GM12878 (cell line): ENCODE results near the gene MGAT4B. TPM values are rescaled to one million over a fixed set of nuclear protein-coding genes. Genes with fewer than 3 reads are reported as not detected.

ENCODE experiments used
- ATAC-seq: fragments of 200-7000 bp; cut with Tn5 transposase; 3 replicates; pipeline ENCODE4 v1.9.1; 2020; ENCODE audit warnings: mild to moderate bottlenecking, moderate library complexity
- BruUV-seq: library from RNA; stranded (reverse); fragments of 400-500 nt; replicated peaks from 2 replicates; lab custom pipeline; 2021; lab: Mats Ljungman, UMichigan
- CTCF ChIA-PET: fragments of 300-600 bp; sonication (Branson Sonifier 250); formaldehyde crosslinking; extraction: SDS; loops from one replicate; lab custom pipeline; 2021; ENCODE audit warnings: inconsistent platforms; lab: Yijun Ruan, JAX
- POLR2A ChIA-PET: fragments of 350-600 bp; formaldehyde crosslinking; extraction: SDS; loops from one replicate; lab custom pipeline; 2021; ENCODE audit warnings: inconsistent platforms; lab: Charles Lee
- RAD21 ChIA-PET: fragments of 300-600 bp; sonication (Branson Sonifier 250); formaldehyde crosslinking; loops from one replicate; lab custom pipeline; 2023; ENCODE audit warnings: antibody characterized with exemption; ENCODE audit not compliant: unreplicated experiment; lab: Charles Lee
- SMC1A ChIA-PET: fragments of 300-600 bp; sonication (Branson Sonifier 250); formaldehyde crosslinking; loops from one replicate; lab custom pipeline; 2023; ENCODE audit not compliant: unreplicated experiment, uncharacterized antibody; lab: Charles Lee
- DNase-seq: peaks from one replicate; pipeline ENCODE4 v3.0.0-alpha.2; 2011; ENCODE audit warnings: low read depth, low spot score
- FAIRE-seq: peaks from 3 replicates; lab custom pipeline; 2011; peaks lifted over from hg19 to GRCh38; lab: Jason Lieb, UNC
- H2AFZ ChIP-seq: 2 replicates; pipeline ENCODE4 v1.6.0; 2011; ENCODE audit warnings: low read depth, low read length, control low read depth; ENCODE audit not compliant: control insufficient read depth
- H3K27ac ChIP-seq: 2 replicates; pipeline ENCODE4 v1.5.1; 2011; ENCODE audit warnings: control low read depth; ENCODE audit not compliant: control insufficient read depth, insufficient read depth
- H3K27me3 ChIP-seq, 2 experiments: replicated peaks in 1 of 2; 2 replicates each; pipeline versions ENCODE4 v1.6.0 to v1.6.1; 2011; ENCODE audit warnings: low read length in 1 of 2; ENCODE audit not compliant: control insufficient read depth in 2 of 2, insufficient read depth in 2 of 2
- H3K36me3 ChIP-seq, 2 experiments: 2 replicates each; pipeline ENCODE4 v1.5.1; 2011; ENCODE audit warnings: low read length in 1 of 2; ENCODE audit not compliant: control insufficient read depth in 2 of 2, insufficient read depth in 2 of 2
- H3K4me1 ChIP-seq: 2 replicates; pipeline ENCODE4 v1.6.1; 2011; ENCODE audit warnings: mild to moderate bottlenecking, low read length, moderate library complexity, mixed read lengths; ENCODE audit not compliant: control insufficient read depth, insufficient read depth
- H3K4me2 ChIP-seq: 2 replicates; pipeline ENCODE4 v1.6.0; 2011; ENCODE audit warnings: control low read depth; ENCODE audit not compliant: control insufficient read depth, insufficient read depth
- H3K4me3 ChIP-seq: fragments of 200-600 bp; sonication (generic); 2 replicates; pipeline ENCODE4 v1.5.1; 2016
- H3K79me2 ChIP-seq: 2 replicates; pipeline ENCODE4 v1.6.0; 2011; ENCODE audit warnings: low read length; ENCODE audit not compliant: control insufficient read depth, insufficient read depth
- H3K9ac ChIP-seq: 2 replicates; pipeline ENCODE4 v1.8.0; 2011; ENCODE audit warnings: low read length, control low read depth, mixed read lengths; ENCODE audit not compliant: control insufficient read depth, insufficient read depth
- H3K9me3 ChIP-seq: replicated peaks from 3 replicates; pipeline ENCODE4 v1.5.1; 2011; ENCODE audit warnings: mild to moderate bottlenecking, low read length; ENCODE audit not compliant: control insufficient read depth, insufficient read depth
- H4K20me1 ChIP-seq: 2 replicates; pipeline ENCODE4 v1.6.0; 2011; ENCODE audit not compliant: control insufficient read depth, insufficient read depth
- ETV6 ChIP-seq, 2 experiments: fragments of 450-650 bp in 1 of 2; IDR thresholded peaks in 1 of 2; conservative IDR thresholded peaks in 1 of 2; 2 replicates each; pipeline ENCODE4 v1.6.1; 2014; ENCODE audit warnings: antibody characterized with exemption in 1 of 2, borderline replicate concordance in 1 of 2, low read depth in 1 of 2, mild to moderate bottlenecking in 1 of 2, moderate library complexity in 1 of 2
- NFYA ChIP-seq: IDR thresholded peaks from 2 replicates; pipeline ENCODE4 v1.6.1; 2011; ENCODE audit warnings: low read depth, mild to moderate bottlenecking, low read length, improper control_type of control experiment, borderline replicate concordance
- POLR2AphosphoS5 ChIP-seq: IDR thresholded peaks from 2 replicates; pipeline ENCODE4 v1.6.1; 2011; ENCODE audit warnings: mild to moderate bottlenecking, low read length, inconsistent platforms
- TAF1 ChIP-seq: IDR thresholded peaks from 2 replicates; pipeline ENCODE4 v1.6.1; 2011; ENCODE audit warnings: mild to moderate bottlenecking, low read depth, low read length, borderline replicate concordance
- TCF7 ChIP-seq: IDR thresholded peaks from 2 replicates; pipeline ENCODE4 v1.6.1; 2014; ENCODE audit warnings: antibody characterized with exemption, borderline replicate concordance
- ZNF384 ChIP-seq: IDR thresholded peaks from 2 replicates; pipeline ENCODE4 v1.6.1; 2012; ENCODE audit warnings: low read depth, mild to moderate bottlenecking, low read length, improper control_type of control experiment, borderline replicate concordance
- WGBS: methylation state at CpG from one replicate; pipeline ENCODE4 v1.1.6; 2016; ENCODE audit warnings: low lambda C conversion rate; ENCODE audit not compliant: insufficient replicate concordance, insufficient coverage; ENCODE audit errors: missing lambda C conversion rate; 5-methylcytosine and 5-hydroxymethylcytosine counted together
- in situ Hi-C: fragments of 300-500 bp; cut with MboI; formaldehyde crosslinking; loops from 9 replicates; pipeline ENCODE4 v1.14.3; 2018; ENCODE audit warnings: mixed read lengths
- intact Hi-C: fragments of 100-400 bp; cut with micrococcal nuclease; formaldehyde crosslinking; loops from one replicate; pipeline ENCODE4 v1.14.2; 2022; ENCODE audit not compliant: unreplicated experiment
- polyA plus RNA-seq, 11 experiments: library from polyadenylated mRNA; depleted of rRNA in 4 of 11; unstranded in 6 of 11; stranded (reverse) in 5 of 11; fragments of >200 nt; fragmentation: Nextera tagmentation in 4 of 11; fragmentation: Illumina TruSeq in 1 of 11; extraction: Ambion mirVana in 4 of 11; extraction: Trizol in 1 of 11; gene quantifications; 1 replicate in 1 of 11; 2 replicates in 10 of 11; pipeline versions ENCODE4 v1.2.1 to v1.2.3, GENCODE V29; 2011 to 2016; ENCODE audit warnings: inconsistent platforms in 2 of 11, missing spikeins in 2 of 11, low read depth in 1 of 11
- total RNA-seq, 4 experiments: library from RNA; depleted of rRNA in 3 of 4; stranded (reverse); fragments of >200 nt in 3 of 4; fragmentation: Illumina TruSeq in 1 of 4; extraction: Trizol in 1 of 4; gene quantifications; 2 replicates each; pipeline versions ENCODE4 v1.2.1 to v1.2.3, GENCODE V29; 2013 to 2021

Gene MGAT4B
- total and polyA plus RNA-seq, 10 of the 15 experiments (the other 5 are each of a cell fraction or from before 2014, with no cell fraction given), result 0.60 to 82.5 (median 34.4) TPM; not detected in 1

- Histone ChIP-seq H4K20me1 (no peaks in the 10 kb centered on the region), H3K79me2 (peaks cover 31% of the 10 kb centered on the region), H3K4me1 (peaks cover 16% of the 10 kb centered on the region), H3K27ac (no peak overlapping the region), H3K36me3 (peaks cover 0 to 11% of the 10 kb centered on the region in 2 experiments; a peak in 2 of 4 replicates), H2AFZ (no peak overlapping the region), H3K4me2 (no peak overlapping the region), H3K9ac (no peak overlapping the region)
- DNase-seq, result no peak
- SMC1A ChIA-PET, result interaction anchor here (1.1 to 1.6 kb wide), 4 partner anchors 53 to 172 kb away, joined by 3 to 7 read pairs (median 6); partner anchors contain the start of gene MRNIP
- ATAC-seq, result no peak
- no TSS peak for BruUV-seq
- intact Hi-C loops, result loop anchor here (1.0 kb wide), 1 partner anchor 172 kb away; no protein-coding TSS in a partner anchor
- FAIRE-seq, result no peak
- TF ChIP-seq ZNF384, result no peak
- no peak for TF ChIP-seq TCF7
- TF ChIP-seq NFYA, result no peak
- no peak for TF ChIP-seq ETV6 (conservative IDR thresholded peaks at IDR 0.05 in 1 of 2, IDR thresholded peaks at IDR 0.05 in 1 of 2; ENCODE audit: borderline replicate concordance in 1 of 2, low read depth in 1 of 2)
- TF ChIP-seq POLR2AphosphoS5, result 0 out of 2 replicates have a peak, but pooled peaks have one; percentile 27
- no peak for TF ChIP-seq TAF1
- TF ChIP-seq, all 136 proteins: peak for 1
- ChIA-PET CTCF (interaction anchor here (0.6 to 3.2 kb wide), 11 partner anchors 8 to 448 kb away, joined by 3 to 19 read pairs (median 5); partner anchors contain the start of genes MRNIP and SQSTM1), POLR2A (interaction anchor here (1.4 kb wide), 1 partner anchor 18 kb away, joined by 4 read pairs; the partner anchor contains the start of gene SQSTM1), RAD21 (interaction anchor here (1.0 to 1.7 kb wide), 5 partner anchors 15 to 104 kb away, joined by 3 to 6 read pairs (median 4); no protein-coding TSS in a partner anchor)
- no peak overlapping the region for H3K4me3 ChIP-seq
- H3K27me3 ChIP-seq, result no peaks in the 10 kb centered on the region
- H3K9me3 ChIP-seq, result no peaks in the 10 kb centered on the region
- 68% methylated on average over 11 of the region's 11 CpGs for WGBS
- in situ Hi-C loops, result loop anchor here (5.0 to 25.0 kb wide), 2 partner anchors 109 to 1009 kb away; partner anchors contain the start of gene MGAT1
Measured at GRCh38 chr5:179802950-179803562, 3.6 kb downstream of the MGAT4B start.
